ENCODE results near the gene PJVK. TPM values are rescaled to one million over a fixed set of nuclear protein-coding genes. Genes with fewer than 3 reads are reported as not detected.
"Not testable (repeated sequence)": the region's sequence is repeated elsewhere in the genome, so short reads cannot be mapped to it uniquely, and the experiment has no call there.

PJVK gene, protein sequence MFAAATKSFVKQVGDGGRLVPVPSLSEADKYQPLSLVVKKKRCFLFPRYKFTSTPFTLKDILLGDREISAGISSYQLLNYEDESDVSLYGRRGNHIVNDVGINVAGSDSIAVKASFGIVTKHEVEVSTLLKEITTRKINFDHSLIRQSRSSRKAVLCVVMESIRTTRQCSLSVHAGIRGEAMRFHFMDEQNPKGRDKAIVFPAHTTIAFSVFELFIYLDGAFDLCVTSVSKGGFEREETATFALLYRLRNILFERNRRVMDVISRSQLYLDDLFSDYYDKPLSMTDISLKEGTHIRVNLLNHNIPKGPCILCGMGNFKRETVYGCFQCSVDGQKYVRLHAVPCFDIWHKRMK
- total RNA-seq (2014; rRNA removed; shearing (Covaris generic)): 0.63 and 1.2 TPM in 2 replicates

DNA sequence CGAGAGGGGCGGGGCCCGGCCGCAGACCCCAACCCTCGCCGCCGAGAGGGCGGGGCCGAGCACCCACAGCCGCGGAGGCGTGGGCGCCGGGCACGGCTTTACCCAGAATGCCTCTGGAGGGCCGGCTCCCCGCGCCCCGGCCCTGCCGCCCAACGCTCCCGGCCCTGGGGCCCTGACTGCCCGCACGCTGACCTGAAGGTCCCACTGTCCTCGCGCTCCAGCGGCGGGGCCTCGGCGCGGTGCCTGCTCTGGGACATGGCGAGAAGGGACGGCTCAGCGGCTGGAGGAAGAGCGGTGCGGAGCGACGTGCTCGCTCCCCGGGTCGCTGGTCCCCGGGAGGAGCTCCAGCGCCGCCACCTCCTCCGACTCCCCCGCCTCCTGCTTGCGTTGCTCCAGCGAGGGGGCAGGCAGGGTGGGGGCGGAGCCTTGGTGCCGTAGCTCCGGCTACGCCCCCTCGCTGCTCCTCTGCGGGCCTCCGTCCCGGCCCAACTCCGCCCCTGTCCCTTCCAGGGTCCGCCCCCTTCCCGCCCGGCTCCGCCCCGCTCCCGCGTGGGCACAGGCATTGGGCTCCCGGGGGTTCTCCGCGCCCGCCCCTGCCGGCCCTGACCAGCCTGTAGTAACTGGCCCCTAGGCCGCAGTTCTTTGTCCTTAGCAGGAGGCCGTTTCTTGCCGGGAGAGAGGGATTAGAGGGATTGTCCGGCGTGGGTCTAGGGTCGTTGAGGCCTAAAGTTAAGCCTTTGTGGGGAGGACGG, at the start of gene PJVK, which contains the start of gene PRKRA:
Gene PJVK (plus strand): TSS at position 605 of the 752 bp plus-strand sequence. CDS start 2,032 bp downstream, outside the sequence.
Gene PRKRA (minus strand): TSS at position 402 of the 752 bp plus-strand sequence. CDS start 145 bp downstream, at position 257.
- H3K27me3 ChIP-seq (ENCODE audit: control insufficient read depth, insufficient read depth, low read length): no peaks in the 10 kb centered on the region
- DNase-seq: peak; percentile 97
- peak within 1 kb of the TSS; percentile 98 for H3K4me3 ChIP-seq (ENCODE audit: insufficient read depth, low read depth, low read length)
- peaks cover 13% of the 10 kb centered on the region for H3K36me3 ChIP-seq (replicated peaks; ENCODE audit: control insufficient read depth, insufficient read depth, low read length)

DNA sequence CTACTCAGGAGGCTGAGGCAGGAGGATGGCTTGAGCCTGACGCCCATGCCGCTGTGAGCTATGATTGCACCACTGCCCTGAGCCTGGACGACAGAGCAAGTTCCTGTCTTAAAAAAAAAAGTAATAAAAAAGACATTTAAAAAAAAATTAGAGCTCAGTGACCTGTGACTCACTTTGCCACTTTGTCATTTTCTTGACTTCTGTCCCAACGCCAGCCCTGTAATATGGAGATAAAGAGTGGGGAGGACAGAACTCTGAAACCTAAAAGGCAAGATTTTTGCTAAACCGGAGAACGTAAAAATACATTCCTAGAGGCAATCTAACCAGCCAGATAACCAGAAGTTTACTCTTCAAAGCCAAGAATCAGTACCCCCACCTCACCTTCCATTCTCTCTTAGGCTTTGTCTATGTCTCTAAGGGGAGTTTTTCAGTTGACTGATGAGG, 49.2 kb upstream of the PJVK start:
- H3K36me3 ChIP-seq (replicated peaks; ENCODE audit: control insufficient read depth, insufficient read depth, low read length): no peaks in the 10 kb centered on the region
- no peak overlapping the region for H3K4me3 ChIP-seq (ENCODE audit: insufficient read depth, low read depth, low read length)
- no peak for DNase-seq
- H3K27me3 ChIP-seq (ENCODE audit: control insufficient read depth, insufficient read depth, low read length): no peaks in the 10 kb centered on the region

DNA sequence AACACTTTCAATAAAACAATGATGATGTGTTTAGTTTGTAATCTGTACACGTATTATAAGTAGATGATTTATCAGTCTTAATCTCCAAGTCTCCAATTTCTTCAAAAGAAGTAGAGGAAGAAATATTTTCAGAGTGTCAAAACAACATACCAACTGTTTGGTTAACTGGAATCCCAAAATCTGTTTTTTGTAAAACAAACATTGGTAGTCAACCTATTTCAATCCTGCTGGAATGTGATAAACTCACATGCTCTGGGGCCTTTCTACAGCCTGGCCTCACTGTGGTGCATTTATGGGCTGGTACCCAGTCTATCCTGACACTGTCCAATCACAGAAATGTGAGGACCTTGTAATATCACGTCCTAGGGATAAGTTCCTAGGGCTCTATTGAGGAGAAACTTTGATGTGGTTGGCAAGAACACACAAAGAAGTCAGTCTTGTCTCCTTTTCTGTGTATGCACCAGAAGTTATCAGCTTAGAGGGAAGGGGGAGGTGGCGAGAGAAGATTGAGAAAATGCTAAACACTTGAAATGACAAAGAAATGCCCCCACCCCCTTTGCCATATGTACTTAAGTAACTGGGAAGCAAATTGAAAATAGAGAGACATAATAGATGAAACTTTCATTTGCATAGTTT, 47.4 kb upstream of the PJVK start:
- Histone ChIP-seq H3K4me3 (ENCODE audit: insufficient read depth, low read depth, low read length) (no peak overlapping the region), H3K27me3 (ENCODE audit: control insufficient read depth, insufficient read depth, low read length) (no peaks in the 10 kb centered on the region), H3K36me3 (replicated peaks; ENCODE audit: control insufficient read depth, insufficient read depth, low read length) (no peaks in the 10 kb centered on the region)
- DNase-seq: no peak

DNA sequence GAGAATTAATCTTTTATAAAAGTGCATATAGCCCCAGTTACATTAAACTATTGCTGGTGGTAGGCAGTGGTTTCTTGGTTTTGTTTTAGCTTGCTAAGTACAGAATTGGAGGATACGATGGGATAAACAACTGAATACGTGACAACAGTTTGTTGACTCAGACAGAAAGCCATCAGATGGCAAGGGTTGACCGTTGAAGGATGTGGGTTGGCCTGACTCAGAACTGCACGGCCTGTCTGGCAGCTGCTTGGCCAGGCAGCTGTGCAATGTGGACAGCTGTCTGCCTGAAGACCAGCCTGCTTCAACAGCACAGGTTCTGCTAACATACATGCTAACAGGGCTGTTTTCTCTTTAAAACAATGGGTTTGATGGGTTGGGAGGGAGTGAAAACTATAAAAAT, 46.8 kb upstream of the PJVK start:
- no peaks in the 10 kb centered on the region for H3K27me3 ChIP-seq (ENCODE audit: control insufficient read depth, insufficient read depth, low read length)
- H3K4me3 ChIP-seq (ENCODE audit: insufficient read depth, low read depth, low read length): no peak overlapping the region
- DNase-seq: no peak
- no peaks in the 10 kb centered on the region for H3K36me3 ChIP-seq (replicated peaks; ENCODE audit: control insufficient read depth, insufficient read depth, low read length)

DNA sequence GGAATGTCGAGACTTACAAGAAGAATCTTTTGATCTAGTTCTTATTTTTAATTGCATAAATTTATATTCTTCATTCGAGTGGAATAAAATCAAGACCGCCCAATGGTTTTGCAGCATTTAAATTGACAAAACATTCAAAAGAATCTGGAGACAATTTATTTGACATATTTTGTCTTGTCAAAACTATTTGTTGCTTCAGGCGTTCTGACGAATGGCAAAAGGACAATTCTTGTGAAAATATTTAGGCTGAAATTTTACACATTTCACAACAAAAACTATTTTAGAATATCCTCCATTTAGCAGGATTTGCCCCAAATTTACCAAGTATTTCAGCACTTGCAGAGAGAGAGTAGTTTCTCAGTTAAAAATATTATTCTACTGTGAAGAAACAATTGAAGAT, 41.9 kb upstream of the PJVK start:
- DNase-seq: no peak
- no peaks in the 10 kb centered on the region for H3K36me3 ChIP-seq (replicated peaks; ENCODE audit: control insufficient read depth, insufficient read depth, low read length)
- H3K4me3 ChIP-seq (ENCODE audit: insufficient read depth, low read depth, low read length): no peak overlapping the region
- H3K27me3 ChIP-seq (ENCODE audit: control insufficient read depth, insufficient read depth, low read length): no peaks in the 10 kb centered on the region

DNA sequence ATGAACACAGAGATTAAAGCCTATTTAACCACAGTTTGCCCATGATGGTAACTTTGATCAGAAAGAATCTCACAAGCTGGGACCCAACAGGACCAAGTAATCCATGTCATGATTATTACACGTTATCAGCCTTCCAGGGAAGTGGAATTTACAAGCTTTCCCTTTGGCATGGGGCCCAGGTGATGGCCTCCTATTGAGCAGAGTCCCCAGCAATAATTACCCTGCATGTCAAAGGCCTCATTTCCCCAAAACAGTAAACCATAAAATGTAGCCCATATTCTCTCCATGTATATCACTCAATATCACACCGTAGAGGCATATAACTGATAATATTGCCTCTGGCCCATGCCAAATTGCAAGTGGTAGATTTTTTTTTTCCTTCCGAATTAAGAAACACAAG, 39.1 kb upstream of the PJVK start:
- no peak overlapping the region for H3K4me3 ChIP-seq (ENCODE audit: insufficient read depth, low read depth, low read length)
- H3K27me3 ChIP-seq (ENCODE audit: control insufficient read depth, insufficient read depth, low read length): no peaks in the 10 kb centered on the region
- no peak for DNase-seq
- no peaks in the 10 kb centered on the region for H3K36me3 ChIP-seq (replicated peaks; ENCODE audit: control insufficient read depth, insufficient read depth, low read length)

DNA sequence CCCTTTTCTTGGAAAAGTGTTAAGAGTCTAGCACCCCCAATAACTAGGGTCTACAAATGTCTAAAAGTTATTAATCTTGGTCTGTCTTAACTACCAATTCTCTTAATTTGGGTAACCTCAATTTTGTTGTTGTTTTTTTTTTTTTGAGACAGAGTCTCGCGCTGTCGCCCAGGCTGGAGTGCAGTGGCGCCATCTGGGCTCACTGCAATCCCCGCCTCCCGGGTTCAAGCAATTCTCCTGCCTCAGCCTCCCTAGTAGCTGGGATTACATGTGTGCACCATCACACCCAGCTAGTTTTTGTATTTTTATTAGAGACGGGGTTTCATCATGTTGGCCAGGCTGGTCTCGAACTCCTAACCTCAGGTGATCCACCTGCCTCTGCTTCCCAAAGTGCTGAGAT, 38.7 kb upstream of the PJVK start:
- DNase-seq; H3K4me3 ChIP-seq (ENCODE audit: insufficient read depth, low read depth, low read length); H3K27me3 ChIP-seq (ENCODE audit: control insufficient read depth, insufficient read depth, low read length): not testable (repeated sequence)

DNA sequence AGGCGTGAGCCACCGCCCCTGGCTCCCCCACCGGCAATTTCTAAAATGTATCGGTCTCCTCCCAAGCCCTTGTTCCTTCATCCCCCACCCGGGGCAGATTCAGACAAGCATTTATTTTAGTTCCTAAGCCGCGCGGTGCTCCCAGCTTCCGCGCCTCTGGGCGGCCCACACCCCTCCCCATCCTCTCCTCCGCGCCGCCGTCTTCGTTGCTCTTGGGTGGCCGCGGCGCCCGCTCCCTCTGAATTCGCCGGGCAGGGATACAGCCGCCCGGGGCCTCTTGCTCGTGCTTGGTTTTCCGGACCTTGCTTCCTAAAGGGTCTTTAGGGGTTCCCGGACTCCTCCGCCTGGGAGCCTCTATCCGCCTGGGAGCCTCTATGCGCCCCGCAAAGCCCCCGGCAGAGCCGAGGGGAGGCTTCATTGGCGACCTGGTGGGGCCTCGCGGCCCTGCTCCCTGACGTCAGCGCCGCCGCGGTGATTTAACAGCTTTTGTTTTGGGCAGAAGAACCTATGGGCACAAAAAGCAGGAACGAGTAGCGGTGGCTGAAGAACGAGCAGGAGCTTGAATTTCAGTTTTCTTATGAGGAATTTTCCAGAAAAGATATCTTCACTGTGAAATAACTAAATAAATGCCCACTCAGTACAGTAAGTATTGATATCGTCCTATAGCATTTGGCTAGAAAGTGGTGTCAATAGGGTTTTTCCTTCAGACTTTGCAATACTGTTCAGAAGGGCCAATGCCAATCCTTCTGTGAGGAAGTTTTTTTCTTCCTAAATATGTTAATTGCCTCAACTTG, 37.5 kb upstream of the PJVK start:
- no peaks in the 10 kb centered on the region for H3K36me3 ChIP-seq (replicated peaks; ENCODE audit: control insufficient read depth, insufficient read depth, low read length)
- DNase-seq: peak; percentile 81
- no peaks in the 10 kb centered on the region for H3K27me3 ChIP-seq (ENCODE audit: control insufficient read depth, insufficient read depth, low read length)
- H3K4me3 ChIP-seq (ENCODE audit: insufficient read depth, low read depth, low read length): peak overlapping the region; percentile 59

More for the DNA sequence above, 38.7 kb upstream of the PJVK start:
- not testable (repeated sequence) for H3K36me3 ChIP-seq (replicated peaks; ENCODE audit: control insufficient read depth, insufficient read depth, low read length)

DNA sequence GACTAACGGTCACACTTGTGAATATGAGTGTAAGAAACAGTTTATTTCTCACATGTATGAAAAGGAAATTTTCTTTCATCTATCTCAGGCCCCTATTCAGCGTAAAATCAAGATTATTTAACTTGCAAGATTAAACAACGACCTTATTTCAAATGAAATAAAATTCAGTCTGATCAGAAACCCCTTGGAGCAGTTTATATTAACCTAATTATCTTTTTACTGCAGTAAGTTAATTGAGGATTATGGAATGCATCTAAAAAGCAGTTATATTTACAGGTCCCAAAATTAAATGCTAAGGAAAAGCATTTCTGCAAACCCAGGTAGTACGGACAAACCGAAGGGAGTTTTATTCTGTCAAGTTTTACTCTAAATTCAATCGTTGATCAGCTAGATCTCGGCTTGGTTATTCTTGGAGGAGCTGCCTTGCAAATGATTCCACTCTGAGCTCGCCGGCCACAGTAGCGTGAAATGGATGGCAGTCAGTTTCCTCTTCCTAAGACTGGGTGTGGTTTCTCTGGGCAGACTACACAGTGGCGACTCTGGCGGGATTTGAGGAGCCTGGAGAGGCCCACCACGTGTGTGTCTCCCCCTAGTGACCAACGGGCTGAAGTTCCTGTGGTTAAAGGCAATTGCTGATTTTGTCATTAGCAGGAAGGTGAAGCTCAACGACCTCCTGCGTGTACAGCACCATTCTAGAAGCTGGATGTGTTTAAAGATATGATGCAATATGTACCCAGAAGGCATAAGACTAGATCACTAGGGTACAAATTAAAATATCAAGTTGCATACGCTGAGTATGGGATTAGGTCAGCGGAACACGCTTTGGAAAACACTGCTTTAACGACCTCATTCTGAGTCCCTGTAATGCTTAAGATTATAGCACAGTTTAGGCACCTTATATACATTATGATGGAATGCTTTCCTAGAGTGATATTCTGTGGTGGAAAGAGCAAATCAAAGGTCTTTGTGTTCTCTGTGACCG, 36.6 kb upstream of the PJVK start:
- no peaks in the 10 kb centered on the region for H3K36me3 ChIP-seq (replicated peaks; ENCODE audit: control insufficient read depth, insufficient read depth, low read length)
- H3K4me3 ChIP-seq (ENCODE audit: insufficient read depth, low read depth, low read length): peak overlapping the region; percentile 59
- DNase-seq: peak; percentile 72
- H3K27me3 ChIP-seq (ENCODE audit: control insufficient read depth, insufficient read depth, low read length): no peaks in the 10 kb centered on the region

DNA sequence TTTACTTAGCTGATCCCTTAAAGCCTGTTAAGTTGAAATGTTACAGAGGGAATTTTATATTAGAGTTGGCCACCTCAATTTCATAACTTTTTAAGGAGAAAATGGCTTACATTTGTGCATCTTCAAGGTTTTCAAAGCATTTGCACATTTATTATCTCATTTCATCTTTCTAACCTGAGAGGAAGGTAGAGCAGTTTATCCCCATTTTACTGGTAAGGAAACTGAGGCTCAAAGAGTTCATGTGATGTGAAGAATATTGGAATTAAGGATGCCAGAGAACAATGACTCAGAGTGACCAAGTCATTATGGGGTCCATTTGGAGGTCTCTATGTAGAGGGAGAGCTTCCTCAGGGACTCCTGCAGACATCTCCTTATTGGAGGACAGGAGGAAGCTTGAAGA, 35.2 kb upstream of the PJVK start:
- no peak overlapping the region for H3K4me3 ChIP-seq (ENCODE audit: insufficient read depth, low read depth, low read length)

DNA sequence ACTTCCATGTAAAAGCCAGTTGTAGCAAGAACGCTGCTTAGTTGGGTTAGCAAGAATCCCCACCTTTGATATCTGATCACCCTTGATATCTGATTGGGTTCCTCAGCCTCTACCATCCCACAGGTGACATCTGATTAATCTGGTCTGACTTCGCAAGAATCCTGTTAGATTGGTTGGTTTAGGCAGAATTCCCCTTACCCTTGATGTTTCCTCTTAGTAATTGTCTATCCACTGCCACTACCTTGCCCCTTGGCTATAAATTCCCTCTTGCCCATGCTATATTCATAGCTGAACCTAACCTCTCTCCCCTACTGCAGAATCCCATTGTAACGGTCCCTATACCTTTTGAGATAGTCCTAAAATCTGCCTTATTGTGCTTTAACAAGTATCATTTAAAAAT, 33.3 kb upstream of the PJVK start:
- DNase-seq: no peak
- no peaks in the 10 kb centered on the region for H3K36me3 ChIP-seq (replicated peaks; ENCODE audit: control insufficient read depth, insufficient read depth, low read length)
- no peak overlapping the region for H3K4me3 ChIP-seq (ENCODE audit: insufficient read depth, low read depth, low read length)
- H3K27me3 ChIP-seq (ENCODE audit: control insufficient read depth, insufficient read depth, low read length): no peaks in the 10 kb centered on the region

More for the DNA sequence above, 35.2 kb upstream of the PJVK start:
- no peaks in the 10 kb centered on the region for H3K36me3 ChIP-seq (replicated peaks; ENCODE audit: control insufficient read depth, insufficient read depth, low read length)
- H3K27me3 ChIP-seq (ENCODE audit: control insufficient read depth, insufficient read depth, low read length): no peaks in the 10 kb centered on the region
- no peak for DNase-seq

DNA sequence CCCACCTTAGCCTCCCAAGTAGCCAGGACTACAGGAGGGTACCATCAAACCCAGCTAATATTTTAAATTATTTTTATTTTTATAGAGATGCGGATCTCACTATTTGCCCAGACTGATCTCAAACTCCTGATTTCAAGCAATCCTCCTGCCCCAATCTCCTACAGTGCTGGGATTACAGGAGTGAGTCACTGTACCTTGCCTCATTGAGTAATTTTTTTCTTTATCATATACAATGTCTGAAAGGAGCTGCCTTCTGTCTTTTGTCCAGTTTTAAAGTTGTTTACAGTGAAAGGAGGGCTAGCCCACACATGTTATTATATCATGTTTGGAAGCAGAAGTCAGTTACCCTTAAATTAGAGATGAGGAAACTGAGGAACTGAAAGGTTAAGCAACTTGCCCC, 32.8 kb upstream of the PJVK start:
- Histone ChIP-seq H3K4me3 (ENCODE audit: insufficient read depth, low read depth, low read length) (no peak overlapping the region), H3K36me3 (replicated peaks; ENCODE audit: control insufficient read depth, insufficient read depth, low read length) (no peaks in the 10 kb centered on the region), H3K27me3 (ENCODE audit: control insufficient read depth, insufficient read depth, low read length) (no peaks in the 10 kb centered on the region)
- DNase-seq: no peak

DNA sequence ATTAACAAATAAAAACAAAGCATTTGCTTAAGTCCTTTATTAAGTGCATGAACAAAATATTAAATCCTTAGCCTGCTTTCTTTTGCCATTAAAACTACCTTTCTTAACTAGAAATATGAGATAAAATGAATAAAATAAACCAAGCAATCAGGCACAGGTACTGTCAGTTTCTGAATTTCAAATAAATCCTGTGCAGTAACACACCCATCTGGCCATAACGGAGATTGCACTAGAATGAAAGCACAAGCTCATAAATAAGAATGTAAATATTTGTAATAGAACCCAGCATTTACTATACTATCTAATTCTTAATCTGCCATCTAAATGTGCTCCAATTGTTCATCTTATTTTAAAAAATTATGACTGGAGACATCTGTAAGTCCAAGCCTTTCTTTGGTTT, 32.1 kb upstream of the PJVK start:
- no peak for DNase-seq
- no peaks in the 10 kb centered on the region for H3K27me3 ChIP-seq (ENCODE audit: control insufficient read depth, insufficient read depth, low read length)
- H3K4me3 ChIP-seq (ENCODE audit: insufficient read depth, low read depth, low read length): no peak overlapping the region
- H3K36me3 ChIP-seq (replicated peaks; ENCODE audit: control insufficient read depth, insufficient read depth, low read length): no peaks in the 10 kb centered on the region
